SK-N-MC (cell line): ENCODE measurements around the gene CTNNA1.

Source experiments
- EZH2 ChIP-seq: fragments of 200-600 bp; sonication (generic); IDR thresholded peaks from one replicate; pipeline ENCODE4 v1.6.1; 2017; ENCODE audit warnings: antibody characterized with exemption
- FOXP2 ChIP-seq: optimal IDR thresholded peaks from 2 replicates; pipeline ENCODE3; 2011; ENCODE audit warnings: mild to moderate bottlenecking, moderate library complexity; ENCODE audit not compliant: insufficient read depth; ENCODE audit errors: extremely low read length, control extremely low read depth
- POLR2AphosphoS5 ChIP-seq: IDR thresholded peaks from 2 replicates; pipeline ENCODE4 v1.6.1; 2012; ENCODE audit warnings: mild to moderate bottlenecking, low read depth, low read length, borderline replicate concordance

DNA sequence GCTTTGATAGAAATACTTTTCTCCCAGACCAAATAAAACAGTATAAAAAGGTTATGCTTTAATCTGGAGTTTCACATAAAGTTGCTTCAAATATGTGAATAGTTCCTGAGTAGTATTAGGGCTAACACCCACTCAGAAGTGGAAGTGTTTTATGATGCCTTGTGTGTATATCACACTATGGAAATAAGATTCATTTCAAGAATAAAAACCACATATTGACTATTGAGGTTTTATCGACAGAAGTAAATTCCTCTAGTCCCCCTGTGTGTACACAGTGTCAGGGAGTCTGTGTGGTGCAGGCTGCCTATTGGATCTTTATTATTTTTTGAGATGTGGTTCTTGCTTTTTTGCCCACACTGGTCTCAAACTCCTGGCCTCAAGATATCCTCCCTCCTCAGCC is 142.7 kb downstream of the CTNNA1 start:
- no peak for TF ChIP-seq EZH2
- TF ChIP-seq POLR2AphosphoS5: no peak
- TF ChIP-seq FOXP2: no peak
